Right renal cortex interstitium (tissue), 3 donors: ENCODE results near the gene ARL17B. TPM values are rescaled to one million over a fixed set of nuclear protein-coding genes. Genes with fewer than 3 reads are reported as not detected.
"Not testable (repeated sequence)": the region's sequence is repeated elsewhere in the genome, so short reads cannot be mapped to it uniquely, and the experiment has no call there.

ENCODE experiments used
- DNase-seq, 3 donors: peaks; one replicate each; pipeline ENCODE4 v3.0.0-alpha.2; 2013; ENCODE audit warnings: low read depth in 3 of 3, low spot score in 2 of 3
- polyA plus RNA-seq, 3 donors: library from polyadenylated mRNA; unstranded; fragments of 120-200 nt; gene quantifications; one replicate each; pipeline ENCODE4 v1.2.1, GENCODE V29; 2013; ENCODE audit not compliant: insufficient read length in 3 of 3

The ARL17B gene
- 10 to 100 TPM; 11.9 to 18.6 (median 14.5) TPM for polyA plus RNA-seq

DNA sequence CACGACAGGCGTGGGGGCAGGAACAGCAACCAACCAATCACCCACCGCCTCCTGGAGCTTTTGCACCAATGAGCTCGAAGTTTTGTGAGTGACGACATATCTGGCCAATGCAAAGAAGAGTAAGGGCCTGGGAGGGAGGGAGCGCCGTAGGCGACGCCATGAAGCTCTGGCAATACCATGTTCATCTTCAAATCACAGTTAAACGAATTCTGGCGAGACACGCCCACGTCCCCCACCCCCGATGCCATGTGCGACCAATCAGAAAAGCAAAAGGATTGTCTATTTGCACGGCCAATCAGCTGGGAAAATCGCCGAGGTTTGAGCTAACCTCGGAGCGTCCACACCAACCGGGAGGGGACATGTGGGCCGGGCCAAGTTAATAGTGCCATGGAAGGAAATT is at the start of gene ARL17B:
Gene ARL17B, minus strand, starts transcription at position 12 of the 400 bp plus-strand sequence. CDS start 3,369 bp downstream, outside the sequence.
- not testable (repeated sequence) for DNase-seq

DNA sequence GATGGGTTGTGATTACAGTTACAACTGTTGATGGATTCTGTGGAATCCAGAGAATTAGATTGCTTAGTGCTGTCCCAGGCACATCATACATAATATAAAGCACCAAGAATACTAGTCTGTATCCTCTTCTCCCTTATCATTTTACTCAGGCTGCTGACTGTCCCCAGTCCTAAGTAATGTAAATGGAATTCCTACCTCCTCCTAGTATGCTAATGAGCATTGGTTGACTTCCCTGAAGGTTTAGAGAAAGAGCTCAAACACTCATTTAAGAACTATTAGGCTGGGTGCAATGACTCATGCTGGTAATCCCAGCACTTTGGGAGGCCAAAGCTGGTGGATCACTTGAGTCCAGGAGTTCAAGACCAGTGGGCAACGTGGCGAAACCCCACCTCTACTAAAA is 48.3 kb upstream of the ARL17B start:
- not testable (repeated sequence) for DNase-seq

GRCh38 chr17:46407155-46407554 is 45.6 kb upstream of the ARL17B start:
- DNase-seq, result not testable (repeated sequence)

GRCh38 chr17:46401033-46401787 is 39.6 kb upstream of the ARL17B start:
- DNase-seq, result not testable (repeated sequence)

DNA sequence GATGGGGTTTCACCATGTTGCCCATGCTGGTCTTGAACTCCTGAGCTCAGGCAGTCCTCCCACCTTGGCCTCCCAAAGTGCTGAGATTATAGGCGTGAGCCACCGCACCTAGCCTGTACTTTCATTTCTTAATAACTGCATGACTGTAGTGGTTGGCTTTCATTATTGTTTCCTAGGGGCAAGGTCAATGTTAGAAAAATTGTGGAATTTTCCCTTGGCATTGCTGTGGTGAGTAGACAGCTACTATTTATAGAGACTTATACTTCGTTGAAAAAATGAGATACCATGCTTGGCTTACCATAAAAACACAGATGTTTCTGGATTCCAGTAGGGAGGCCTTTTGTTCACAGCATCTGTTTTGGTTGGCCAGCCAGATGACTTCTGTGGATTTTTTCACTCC is 39.0 kb upstream of the ARL17B start:
- DNase-seq, result not testable (repeated sequence)

- not testable (repeated sequence) for DNase-seq
These were observed 38.4 kb upstream of the ARL17B start for GRCh38 chr17:46399993-46400392.

- DNase-seq, result not testable (repeated sequence)
These were observed 34.7 kb upstream of the ARL17B start for GRCh38 chr17:46396292-46396691.

DNA sequence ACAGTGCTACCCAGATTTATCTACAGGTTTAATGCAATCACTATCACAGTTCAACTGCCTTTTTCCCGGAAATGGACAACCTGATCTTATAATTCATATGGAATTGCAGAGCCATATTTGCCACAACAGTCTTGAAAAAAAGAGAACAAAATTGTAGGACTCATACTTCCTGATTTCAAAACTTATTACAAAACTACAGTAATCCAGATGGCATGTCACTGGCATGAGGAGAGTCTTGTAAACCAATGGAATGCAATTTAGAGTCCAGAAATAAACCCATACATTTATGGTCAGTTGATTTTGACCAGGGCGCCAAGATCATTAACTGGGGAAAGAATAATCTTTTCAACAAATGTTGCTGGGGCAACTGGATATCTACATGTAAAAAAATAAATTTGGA is 32.1 kb upstream of the ARL17B start:
- not testable (repeated sequence) for DNase-seq

- DNase-seq, result not testable (repeated sequence)
These were observed 23.9 kb upstream of the ARL17B start for GRCh38 chr17:46385491-46385890.

- DNase-seq, result not testable (repeated sequence)
These were observed 21.6 kb upstream of the ARL17B start for GRCh38 chr17:46383118-46383517.

GRCh38 chr17:46373418-46373817 is 11.9 kb upstream of the ARL17B start:
- not testable (repeated sequence) for DNase-seq

DNA sequence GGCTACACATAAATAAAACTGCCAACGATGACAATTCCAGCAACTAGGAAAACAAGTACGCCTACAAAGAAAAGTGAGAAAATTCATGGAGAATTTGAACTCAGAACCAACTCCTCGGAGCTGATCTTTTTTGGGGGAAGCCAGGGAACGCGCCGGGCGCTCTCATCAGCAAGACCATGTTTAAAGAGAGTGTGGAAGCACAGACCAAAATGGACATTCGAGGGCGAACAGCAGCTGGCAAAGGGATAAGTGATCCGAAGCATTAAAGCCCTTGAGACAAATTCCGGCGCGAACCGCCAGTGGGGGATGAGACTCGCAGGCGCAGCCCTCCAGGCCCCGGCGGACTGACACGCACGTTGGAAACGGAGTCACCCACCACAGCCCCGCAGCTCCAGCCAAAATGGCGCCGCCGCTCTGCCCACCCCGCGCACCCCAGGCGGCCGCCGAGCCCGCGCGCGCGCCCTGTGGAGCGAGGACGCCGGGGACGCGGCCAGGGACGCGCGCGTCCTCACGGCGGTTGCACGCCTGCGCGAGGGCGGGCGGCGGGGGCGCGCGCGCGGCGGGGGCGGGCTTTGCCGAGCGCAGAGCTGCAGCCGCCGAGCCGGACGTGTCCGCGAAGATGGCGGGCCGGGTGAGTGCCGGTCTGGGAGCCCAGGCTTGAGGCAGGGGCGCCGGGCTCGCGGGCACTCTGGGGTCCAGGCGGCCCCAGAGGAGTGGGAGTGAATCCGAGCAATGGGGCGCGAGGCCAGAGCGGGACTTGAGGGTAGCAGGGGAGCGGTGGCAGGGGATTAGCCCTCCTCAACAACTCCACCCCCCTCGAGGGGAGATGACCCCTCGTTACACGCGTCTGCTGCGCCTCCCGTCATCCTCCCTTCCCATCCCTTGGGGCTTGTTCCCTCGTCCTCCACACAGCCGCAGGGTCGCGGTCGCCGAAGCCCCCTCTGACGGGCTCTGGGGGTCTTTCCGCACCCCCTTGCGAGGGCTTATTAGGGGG is 11.0 kb upstream of the ARL17B start:
- not testable (repeated sequence) for DNase-seq

DNA sequence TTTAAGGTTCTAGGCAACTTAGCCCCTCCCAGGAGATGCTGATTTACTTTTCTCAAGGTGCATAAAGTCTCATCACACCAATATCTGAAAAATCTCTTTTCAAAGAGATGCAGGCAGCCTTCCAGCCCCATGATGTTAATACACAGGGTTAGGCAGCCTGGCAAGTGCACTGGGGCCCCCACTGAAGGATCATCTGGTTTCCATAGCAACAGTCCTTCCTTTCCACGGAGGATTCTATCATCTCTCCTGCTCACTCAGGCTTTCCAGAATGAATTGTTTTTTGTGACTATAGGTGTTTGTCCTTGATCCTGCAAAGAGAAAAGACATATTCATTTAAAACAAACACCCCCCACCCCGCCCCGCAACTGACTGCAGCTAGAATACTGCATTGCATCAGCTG is 6.0 kb upstream of the ARL17B start:
- DNase-seq, result not testable (repeated sequence)

DNA sequence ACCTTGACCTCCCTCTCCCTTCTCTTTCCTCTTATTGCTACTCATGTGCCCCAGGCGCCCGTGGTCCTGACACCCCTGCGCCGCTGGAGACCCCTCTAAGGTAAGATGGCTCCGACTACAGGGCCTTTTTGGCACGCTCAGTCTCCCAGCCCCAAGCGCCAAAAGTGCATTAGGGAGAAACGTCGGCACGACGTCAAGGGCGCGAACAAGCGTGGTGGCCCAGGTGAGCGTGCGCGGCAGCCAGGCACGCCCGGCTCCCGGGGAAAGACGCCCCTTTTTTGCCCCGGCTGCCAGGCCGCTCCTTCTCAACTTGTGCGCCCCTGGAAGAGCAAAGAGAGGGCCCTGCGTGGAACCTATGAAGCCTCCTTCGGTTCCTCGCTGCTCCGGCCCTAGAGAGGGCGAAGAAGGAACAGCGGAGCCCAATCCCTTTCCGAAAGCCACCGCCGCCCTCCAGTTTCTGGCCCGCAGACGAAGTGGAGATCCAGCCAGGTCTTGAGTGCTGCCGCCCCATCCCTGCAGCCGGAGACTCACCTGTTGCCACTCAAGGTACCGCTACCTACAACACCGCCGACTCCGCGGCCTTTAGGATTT is 326 bp downstream of the ARL17B start:
- not testable (repeated sequence) for DNase-seq

DNA sequence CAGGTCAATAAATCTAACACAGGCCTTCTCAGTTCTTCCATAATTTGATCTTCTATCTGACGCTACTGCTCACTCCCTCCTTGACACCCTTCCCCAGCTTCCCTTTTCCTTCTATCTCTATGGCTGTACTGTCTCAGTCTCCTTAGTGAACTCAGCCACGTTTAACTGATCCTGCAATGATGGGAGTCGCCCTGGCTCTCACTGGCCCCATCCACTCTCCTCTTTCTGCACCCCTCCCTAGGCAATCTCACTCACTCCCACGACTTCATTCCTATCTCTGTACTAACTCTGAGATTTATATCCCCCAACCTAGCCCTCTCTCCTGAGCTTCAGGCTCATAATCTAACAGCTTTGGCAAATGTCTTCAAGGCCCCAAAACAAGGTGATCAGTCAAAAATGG is 7.7 kb downstream of the ARL17B start:
- not testable (repeated sequence) for DNase-seq

DNA sequence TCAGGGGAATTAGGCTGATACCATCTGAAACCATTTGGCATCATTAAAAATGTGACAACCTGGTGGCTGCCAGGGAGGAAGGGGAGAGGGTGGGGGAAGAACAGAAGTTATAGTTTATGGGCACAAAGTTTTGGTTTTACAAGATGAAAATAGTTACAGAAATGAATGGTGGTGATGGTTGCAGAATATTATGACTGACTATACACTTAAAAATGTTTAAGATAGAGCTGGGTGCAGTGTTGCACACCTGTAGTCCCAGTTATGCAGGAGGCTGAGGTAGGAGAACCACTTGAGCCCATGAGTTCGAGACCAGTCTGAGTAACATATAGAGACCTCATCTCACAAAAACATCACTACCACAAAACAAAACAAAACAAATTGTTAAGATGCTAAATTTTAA is 12.5 kb downstream of the ARL17B start:
- DNase-seq, result not testable (repeated sequence)

GRCh38 chr17:46348345-46348744 is 13.2 kb downstream of the ARL17B start:
- not testable (repeated sequence) for DNase-seq

- DNase-seq, result not testable (repeated sequence)
These were observed 19.4 kb downstream of the ARL17B start for GRCh38 chr17:46342131-46342530.

- not testable (repeated sequence) for DNase-seq
These were observed 20.3 kb downstream of the ARL17B start for GRCh38 chr17:46341220-46341619.

DNA sequence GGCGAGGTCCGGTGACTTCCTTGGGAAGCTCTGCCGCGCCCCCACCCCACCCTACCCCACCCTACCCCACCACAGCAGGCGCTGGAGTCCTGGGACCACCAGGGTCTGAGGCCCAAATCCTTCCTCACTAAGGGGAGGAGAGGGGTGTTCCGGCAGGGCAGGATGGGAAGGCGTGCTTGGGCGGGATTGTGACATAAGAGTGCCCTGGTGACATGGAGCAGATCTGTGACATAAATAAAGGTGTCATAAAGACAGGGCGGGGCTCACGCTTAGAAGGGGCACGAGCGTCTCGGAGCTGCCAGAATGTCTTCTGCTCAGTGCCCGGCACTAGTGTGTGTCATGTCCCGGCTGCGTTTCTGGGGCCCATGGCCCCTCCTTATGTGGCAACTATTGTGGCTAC is 66.7 kb downstream of the ARL17B start, which contains the start of gene LRRC37A:
Gene LRRC37A, plus strand, starts transcription at position 301 of the 400 bp plus-strand sequence. Its CDS starts 3 bp downstream, at position 304.
- not testable (repeated sequence) for DNase-seq

GRCh38 chr17:46291618-46292017 is 69.9 kb downstream of the ARL17B start:
- not testable (repeated sequence) for DNase-seq
